Measurements from ENCODE around the gene PYGO1. TPM values are rescaled to one million over a fixed set of nuclear protein-coding genes. Genes with fewer than 3 reads are reported as not detected.

PYGO1 gene
- total and polyA plus RNA-seq, 2 of the 8 experiments (the other 6 are each of a cell fraction or from before 2014, with no cell fraction given), result 0.50 to 1.1 TPM

- Histone ChIP-seq H2BK20ac (ENCODE audit: low read length) (no peak overlapping the region), H3K4me2 (ENCODE audit: insufficient read depth in 1 of 2, low read depth in 2 of 2, low read length in 2 of 2) (no peak overlapping the region), H2BK12ac (ENCODE audit: low read depth, low read length) (no peak overlapping the region), H3K36me3 (ENCODE audit: control insufficient read depth in 2 of 4, insufficient read depth in 4 of 4, low read length in 3 of 4) (no peaks in the 10 kb centered on the region), H4K91ac (replicated peaks; ENCODE audit: insufficient read length, low read length) (no peak overlapping the region), H3K4me3 (ENCODE audit: extremely low read depth in 1 of 4, insufficient read depth in 2 of 4, low read depth in 3 of 4, low read length in 4 of 4) (no peak overlapping the region), H3K9me3 (ENCODE audit: insufficient read depth in 2 of 2, low read depth in 1 of 2, low read length in 1 of 2) (no peaks in the 10 kb centered on the region), H2BK15ac (ENCODE audit: low read length) (no peak overlapping the region), H4K5ac (ENCODE audit: insufficient read length, low read depth, low read length) (no peak overlapping the region), H2BK120ac (replicated peaks; ENCODE audit: low read depth, low read length) (no peak overlapping the region), H3K79me1 (ENCODE audit: low read depth, low read length) (no peaks in the 10 kb centered on the region), H3K27ac (ENCODE audit: low read depth, low read length) (no peak overlapping the region), H3K9ac (replicated peaks in 1 of 4; ENCODE audit: extremely low read depth in 1 of 4, low read depth in 3 of 4, low read length in 3 of 4) (no peak overlapping the region), H4K8ac (ENCODE audit: extremely low read depth, insufficient read depth, low read length) (no peak overlapping the region), H3K14ac (ENCODE audit: insufficient read length) (no peak overlapping the region), H2AK5ac (ENCODE audit: low read depth, low read length) (no peak overlapping the region), H3K23ac (ENCODE audit: insufficient read length) (no peak overlapping the region), H3K4ac (replicated peaks; ENCODE audit: insufficient read length, low read depth, low read length) (no peak overlapping the region), H3K4me1 (replicated peaks in 1 of 4; ENCODE audit: control insufficient read depth in 3 of 4, insufficient read depth in 4 of 4, low read length in 3 of 4) (no peaks in the 10 kb centered on the region), H3K79me2 (ENCODE audit: control insufficient read depth in 1 of 2, insufficient read depth in 2 of 2, low read length in 2 of 2) (no peaks in the 10 kb centered on the region), H3K23me2 (ENCODE audit: low read depth, low read length) (no peaks in the 10 kb centered on the region), H3K56ac (replicated peaks; ENCODE audit: insufficient read length, low read depth, low read length) (no peak overlapping the region), H4K20me1 (replicated peaks in 1 of 2; ENCODE audit: control insufficient read depth in 1 of 2, insufficient read depth in 2 of 2, low read length in 2 of 2) (no peaks in the 10 kb centered on the region), H2BK5ac (ENCODE audit: low read depth, low read length) (no peak overlapping the region), H2AFZ (ENCODE audit: low read length) (no peak overlapping the region), H3K18ac (ENCODE audit: extremely low read depth, low read length) (no peak overlapping the region), H3K27me3 (replicated peaks in 1 of 4; ENCODE audit: control insufficient read depth in 3 of 4, extremely low read depth in 1 of 4, insufficient read depth in 3 of 4, low read length in 3 of 4) (no peaks in the 10 kb centered on the region)
- ChIA-PET POLR2A (ENCODE audit: partially characterized antibody) (no interaction called here), CTCF (ENCODE audit: partially characterized antibody) (interaction anchor here (0.7 to 8.6 kb wide), 6 partner anchors 11 to 281 kb away, joined by 3 to 111 read pairs (median 3); no protein-coding TSS in a partner anchor)
- no peak for DNase-seq (ENCODE audit: low read depth in 1 of 2, low spot score in 2 of 2)
- FAIRE-seq, result no peak
- 89% methylated on average over 2 of the region's 3 CpGs; no CpG with 5 or more reads in 1 of the 2 experiments for WGBS, 2 experiments (ENCODE audit: extremely low coverage in 1 of 2, insufficient coverage in 1 of 2, insufficient read length in 1 of 2, insufficient replicate concordance in 2 of 2, low coverage in 1 of 2, low lambda C conversion rate in 2 of 2, missing lambda C conversion rate in 1 of 2)
- TF ChIP-seq POLR2AphosphoS5 (IDR thresholded peaks at IDR 0.05; ENCODE audit: low read depth, low read length), result no peak
- TF ChIP-seq EZH2 (IDR thresholded peaks at IDR 0.05; ENCODE audit: low read depth, low read length, severe bottlenecking), result no peak
- TF ChIP-seq PHF8 (conservative IDR thresholded peaks at IDR 0.05; ENCODE audit: low read depth, low read length), result no peak
- no peak for TF ChIP-seq RAD21 (IDR thresholded peaks at IDR 0.05 in 1 of 2, conservative IDR thresholded peaks at IDR 0.05 in 1 of 2; ENCODE audit: low read depth in 2 of 2, low read length in 2 of 2)
- TF ChIP-seq NANOG (IDR thresholded peaks at IDR 0.05; ENCODE audit: insufficient read depth, low read depth, low read length, poor library complexity, severe bottlenecking), result no peak
- TF ChIP-seq, protein P1, sequence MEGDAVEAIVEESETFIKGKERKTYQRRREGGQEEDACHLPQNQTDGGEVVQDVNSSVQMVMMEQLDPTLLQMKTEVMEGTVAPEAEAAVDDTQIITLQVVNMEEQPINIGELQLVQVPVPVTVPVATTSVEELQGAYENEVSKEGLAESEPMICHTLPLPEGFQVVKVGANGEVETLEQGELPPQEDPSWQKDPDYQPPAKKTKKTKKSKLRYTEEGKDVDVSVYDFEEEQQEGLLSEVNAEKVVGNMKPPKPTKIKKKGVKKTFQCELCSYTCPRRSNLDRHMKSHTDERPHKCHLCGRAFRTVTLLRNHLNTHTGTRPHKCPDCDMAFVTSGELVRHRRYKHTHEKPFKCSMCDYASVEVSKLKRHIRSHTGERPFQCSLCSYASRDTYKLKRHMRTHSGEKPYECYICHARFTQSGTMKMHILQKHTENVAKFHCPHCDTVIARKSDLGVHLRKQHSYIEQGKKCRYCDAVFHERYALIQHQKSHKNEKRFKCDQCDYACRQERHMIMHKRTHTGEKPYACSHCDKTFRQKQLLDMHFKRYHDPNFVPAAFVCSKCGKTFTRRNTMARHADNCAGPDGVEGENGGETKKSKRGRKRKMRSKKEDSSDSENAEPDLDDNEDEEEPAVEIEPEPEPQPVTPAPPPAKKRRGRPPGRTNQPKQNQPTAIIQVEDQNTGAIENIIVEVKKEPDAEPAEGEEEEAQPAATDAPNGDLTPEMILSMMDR (IDR thresholded peaks at IDR 0.05; ENCODE audit: control extremely low read depth in 1 of 3, insufficient read depth in 1 of 3, low read depth in 1 of 3, low read length in 3 of 3), result no peak
- TF ChIP-seq HDAC6 (IDR thresholded peaks at IDR 0.05; ENCODE audit: low read depth, low read length), result no peak
- no peak for TF ChIP-seq RNF2 (IDR thresholded peaks at IDR 0.05; ENCODE audit: borderline replicate concordance, low read depth, low read length, missing control alignments, poor library complexity, severe bottlenecking)
- TF ChIP-seq TAF7 (optimal IDR thresholded peaks at IDR 0.05; ENCODE audit: borderline replicate concordance, low read depth, low read length), result no peak
- no peak for TF ChIP-seq JUN (IDR thresholded peaks at IDR 0.05; ENCODE audit: low read depth, low read length)
Observed at GRCh38 chr15:55518009-55518408, 70.1 kb downstream of the PYGO1 start.
